ENCODE measurements around the gene ODF4. TPM values are rescaled to one million over a fixed set of nuclear protein-coding genes. Genes with fewer than 3 reads are reported as not detected.
A peak's percentile ranks its signal among the peaks of the same experiment; 100 is the strongest.

The ODF4 gene, protein sequence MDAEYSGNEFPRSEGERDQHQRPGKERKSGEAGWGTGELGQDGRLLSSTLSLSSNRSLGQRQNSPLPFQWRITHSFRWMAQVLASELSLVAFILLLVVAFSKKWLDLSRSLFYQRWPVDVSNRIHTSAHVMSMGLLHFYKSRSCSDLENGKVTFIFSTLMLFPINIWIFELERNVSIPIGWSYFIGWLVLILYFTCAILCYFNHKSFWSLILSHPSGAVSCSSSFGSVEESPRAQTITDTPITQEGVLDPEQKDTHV
- not detected in 2 replicates for total RNA-seq (2014; rRNA removed)
- not detected for polyA plus RNA-seq (2012)

GRCh38 chr17:8339540-8339939 is at the start of gene ODF4:
ODF4 (plus strand) TSS chr17:8339840; CDS start chr17:8340052, 212 bp downstream.
- no peak for DNase-seq (ENCODE audit: low read depth)

- DNase-seq (ENCODE audit: low read depth), result peak; percentile 32
Measured at GRCh38 chr17:8290043-8290442, 49.6 kb upstream of the ODF4 start.

DNA sequence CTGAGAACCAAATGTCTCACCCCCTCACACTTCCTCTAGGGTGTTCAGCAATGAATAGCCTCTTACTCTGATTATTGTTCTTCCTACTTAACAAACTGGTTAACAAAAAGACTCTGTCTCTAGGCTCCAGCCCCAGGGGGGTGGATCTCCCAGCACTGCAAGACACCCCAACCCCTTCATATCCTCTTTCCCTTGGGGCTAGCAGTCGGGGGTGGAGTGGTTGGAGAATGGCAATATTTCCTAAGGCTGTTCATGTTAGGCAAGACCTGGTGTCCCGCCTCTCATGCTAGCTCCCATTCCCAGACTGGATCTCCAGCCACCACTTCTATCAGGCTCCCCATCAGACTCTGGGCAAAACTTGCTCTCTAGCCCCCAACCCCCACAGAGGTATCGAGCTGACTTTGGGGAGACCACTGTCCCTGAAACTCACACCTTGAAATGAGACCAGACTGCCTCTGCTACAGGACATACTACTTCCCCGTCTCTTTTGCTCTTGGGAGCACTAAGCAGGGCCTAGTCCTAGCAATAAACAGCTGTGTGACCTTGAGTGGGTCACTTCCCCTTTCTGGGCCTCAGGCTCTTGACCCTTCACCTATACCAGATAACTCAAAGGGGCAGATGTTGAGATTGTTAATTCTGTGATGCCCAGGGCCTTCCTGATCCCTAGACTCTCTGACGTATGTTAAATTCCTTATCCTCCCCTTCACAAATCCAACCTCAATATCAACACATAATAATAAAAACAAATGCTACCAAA is 46.8 kb upstream of the ODF4 start:
- DNase-seq (ENCODE audit: low read depth), result no peak

DNA sequence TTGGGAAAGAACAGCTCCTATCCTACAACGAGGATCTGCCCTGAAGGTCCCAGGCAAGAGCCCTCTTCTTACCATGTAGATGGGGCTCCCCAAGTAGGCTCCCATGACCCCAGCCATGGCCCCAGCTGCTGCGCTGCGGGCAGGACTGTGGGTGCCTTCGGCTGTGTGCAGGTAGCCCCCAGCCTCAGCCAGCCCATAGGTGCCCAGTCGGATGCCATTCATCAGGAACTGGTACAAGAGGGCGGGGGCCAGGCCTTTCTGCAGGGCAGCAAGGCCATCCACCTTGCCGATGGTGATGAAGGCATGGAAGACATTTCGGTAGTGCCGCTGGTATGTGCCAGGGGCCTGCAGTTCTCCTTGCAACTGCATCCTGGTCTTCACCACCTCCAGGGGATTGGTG is 45.3 kb upstream of the ODF4 start:
- DNase-seq (ENCODE audit: low read depth), result no peak

DNA sequence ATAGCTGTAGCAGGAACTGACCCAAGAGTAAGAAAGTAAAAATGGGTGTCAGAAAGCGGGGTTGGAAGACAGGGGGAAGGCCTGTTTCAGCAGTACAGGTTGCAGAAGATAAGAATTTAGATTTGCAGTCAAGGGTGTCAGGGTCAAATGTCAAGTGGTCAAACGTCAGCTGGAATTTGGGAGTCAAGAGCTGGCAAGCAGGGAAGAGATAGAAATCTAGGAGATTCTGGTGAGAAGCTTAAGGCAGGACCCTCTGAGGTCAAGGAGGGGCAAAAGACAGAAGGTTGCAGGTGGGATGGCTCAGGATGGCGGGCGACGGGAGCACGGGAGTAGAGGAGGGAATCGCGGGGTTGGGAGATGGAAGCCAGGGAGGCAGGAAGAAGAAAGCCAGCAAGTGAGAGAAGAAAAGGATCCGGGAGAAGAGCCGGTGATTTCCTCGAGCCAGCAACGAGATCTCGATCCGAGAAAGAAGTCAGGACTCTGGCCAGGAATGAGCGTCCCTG is 44.8 kb upstream of the ODF4 start:
- no peak for DNase-seq (ENCODE audit: low read depth)

GRCh38 chr17:8300226-8300625 is 39.4 kb upstream of the ODF4 start:
- DNase-seq (ENCODE audit: low read depth), result no peak

DNA sequence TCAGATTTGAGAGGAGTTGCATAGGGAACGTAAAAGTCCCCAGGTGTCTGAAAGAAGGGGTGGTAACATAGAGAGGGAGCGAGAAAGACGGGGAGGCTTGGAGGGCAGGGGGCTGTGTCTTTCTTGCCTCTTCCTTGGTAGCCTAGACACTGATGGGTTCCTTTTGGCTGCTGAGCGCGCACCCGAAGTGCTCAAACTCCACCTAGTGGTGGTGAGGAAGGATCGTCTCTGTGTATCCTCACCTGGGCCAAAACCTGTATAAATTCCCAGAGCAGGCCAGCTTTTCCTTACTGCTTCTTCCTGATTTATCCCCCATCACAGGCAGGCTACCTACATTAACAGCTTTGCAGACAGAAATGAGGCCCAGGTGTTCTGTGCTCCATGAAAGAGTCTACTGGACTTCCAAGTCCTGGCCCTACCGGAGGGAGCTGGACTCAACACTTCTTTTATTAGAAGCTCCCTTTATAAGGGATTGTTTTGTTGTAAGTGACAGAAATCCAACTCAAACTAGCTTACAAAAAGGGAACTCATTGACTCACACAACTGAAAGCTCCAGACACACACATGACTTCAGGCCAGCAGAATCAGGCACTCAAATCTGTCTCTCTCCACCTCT is 38.9 kb upstream of the ODF4 start:
- DNase-seq (ENCODE audit: low read depth), result peak; percentile 54

DNA sequence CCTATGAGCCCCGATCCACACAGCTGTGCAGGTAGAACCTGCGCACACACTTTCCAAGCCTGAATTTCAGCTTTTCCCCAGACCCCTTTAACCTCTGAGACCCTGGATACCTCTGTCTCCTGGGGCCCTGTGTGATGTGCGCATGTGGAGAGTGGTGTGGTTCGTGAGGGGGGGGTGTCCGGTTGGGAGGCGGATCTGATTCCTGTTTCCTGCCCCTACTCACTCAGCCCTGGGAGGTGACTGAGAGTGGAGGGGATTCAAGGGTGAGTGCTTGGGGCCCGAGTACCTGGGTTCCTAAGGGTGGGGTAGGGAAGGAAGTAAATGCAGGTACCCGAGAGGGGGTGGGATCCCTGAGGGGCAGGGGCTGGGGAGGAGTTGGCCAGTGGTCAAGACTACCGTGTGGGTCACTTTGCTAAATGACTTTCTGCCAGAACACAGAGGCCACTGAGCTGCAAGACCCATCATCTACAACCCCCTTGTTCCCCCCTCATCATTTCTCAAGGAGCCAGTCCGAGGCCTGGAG is 29.0 kb upstream of the ODF4 start:
- no peak for DNase-seq (ENCODE audit: low read depth)

DNA sequence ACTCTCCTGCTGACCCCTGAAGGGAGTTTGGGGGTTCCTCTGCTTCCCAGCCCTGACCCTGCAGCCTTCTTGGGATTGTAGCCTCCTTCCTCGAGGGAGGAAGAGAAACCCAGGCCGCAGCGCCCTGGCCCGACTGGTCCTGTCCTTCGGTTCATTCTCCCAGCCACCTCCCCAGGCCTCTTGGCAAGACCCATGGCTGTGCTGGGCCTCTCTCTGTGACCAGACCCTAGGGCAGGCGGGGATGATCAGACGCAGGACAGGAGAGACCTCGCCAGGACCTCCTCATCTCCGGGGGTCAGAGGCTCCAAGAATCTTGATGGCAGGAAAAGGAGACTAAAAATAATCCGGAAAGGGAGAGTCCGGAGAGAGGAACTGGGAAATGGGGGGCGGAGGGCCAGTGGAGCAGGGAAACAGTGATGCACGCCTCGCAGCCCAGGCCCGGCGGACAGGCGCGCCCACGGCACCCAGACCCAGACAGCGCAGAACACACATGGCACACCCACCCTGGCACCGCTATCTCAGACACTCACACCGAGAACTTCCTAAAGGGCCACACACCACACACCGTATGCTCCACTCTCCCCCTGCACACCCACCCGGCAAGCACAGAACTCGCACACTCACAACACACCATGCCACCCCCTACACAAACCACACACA is 28.4 kb upstream of the ODF4 start:
- DNase-seq (ENCODE audit: low read depth), result no peak

DNA sequence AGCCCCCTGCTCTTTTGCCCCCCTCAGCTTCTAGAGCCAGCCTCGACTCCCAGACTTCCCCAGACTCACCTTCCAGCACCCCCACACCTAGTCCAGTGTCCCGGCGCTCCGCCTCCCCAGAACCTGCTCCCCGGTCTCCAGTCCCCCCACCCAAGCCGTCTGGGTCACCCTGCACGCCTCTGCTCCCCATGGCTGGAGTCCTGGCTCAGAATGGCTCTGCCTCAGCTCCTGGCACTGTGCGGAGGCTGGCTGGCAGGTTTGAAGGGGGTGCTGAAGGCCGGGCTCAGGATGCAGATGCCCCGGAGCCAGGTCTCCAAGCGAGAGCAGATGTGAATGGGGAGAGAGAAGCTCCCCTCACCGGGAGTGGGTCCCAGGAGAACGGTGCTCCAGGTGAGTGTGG is 27.4 kb upstream of the ODF4 start:
- no peak for DNase-seq (ENCODE audit: low read depth)

DNA sequence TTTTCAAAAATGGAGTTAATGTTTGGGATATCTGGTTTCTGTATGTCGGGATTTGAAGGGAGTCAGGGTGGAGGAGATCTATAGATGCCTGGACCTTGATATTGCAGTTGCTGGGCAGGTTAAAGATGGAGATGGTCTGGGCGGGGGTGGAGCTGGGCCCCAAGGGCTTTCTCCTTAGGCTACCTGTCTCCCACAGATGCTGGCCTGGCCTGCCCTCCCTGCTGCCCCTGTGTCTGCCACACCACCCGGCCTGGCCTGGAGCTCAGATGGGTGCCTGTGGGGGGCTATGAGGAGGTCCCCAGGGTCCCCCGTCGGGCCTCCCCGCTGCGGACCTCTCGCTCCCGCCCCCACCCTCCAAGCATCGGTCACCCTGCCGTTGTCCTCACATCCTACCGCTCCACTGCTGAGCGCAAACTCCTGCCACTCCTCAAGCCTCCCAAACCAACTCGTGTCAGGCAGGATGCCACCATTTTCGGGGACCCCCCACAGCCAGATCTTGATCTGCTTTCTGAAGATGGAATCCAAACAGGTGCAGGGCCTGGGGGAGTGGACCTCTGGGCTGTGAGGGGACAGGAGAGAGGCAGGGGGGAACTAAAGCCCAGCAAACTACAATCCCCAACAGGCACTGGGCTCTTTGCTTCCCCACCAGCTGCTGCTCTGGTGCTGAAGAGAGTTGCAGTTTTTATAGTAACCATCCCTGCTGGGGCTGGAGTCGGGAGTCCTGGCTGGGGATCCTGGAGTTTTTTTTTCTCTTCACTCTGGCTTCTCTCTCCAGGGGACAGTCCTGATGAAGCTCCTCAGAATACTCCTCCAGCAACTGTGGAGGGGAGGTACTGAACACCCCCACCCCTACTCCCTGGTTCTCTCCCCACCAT is 26.7 kb upstream of the ODF4 start:
- no peak for DNase-seq (ENCODE audit: low read depth)

DNA sequence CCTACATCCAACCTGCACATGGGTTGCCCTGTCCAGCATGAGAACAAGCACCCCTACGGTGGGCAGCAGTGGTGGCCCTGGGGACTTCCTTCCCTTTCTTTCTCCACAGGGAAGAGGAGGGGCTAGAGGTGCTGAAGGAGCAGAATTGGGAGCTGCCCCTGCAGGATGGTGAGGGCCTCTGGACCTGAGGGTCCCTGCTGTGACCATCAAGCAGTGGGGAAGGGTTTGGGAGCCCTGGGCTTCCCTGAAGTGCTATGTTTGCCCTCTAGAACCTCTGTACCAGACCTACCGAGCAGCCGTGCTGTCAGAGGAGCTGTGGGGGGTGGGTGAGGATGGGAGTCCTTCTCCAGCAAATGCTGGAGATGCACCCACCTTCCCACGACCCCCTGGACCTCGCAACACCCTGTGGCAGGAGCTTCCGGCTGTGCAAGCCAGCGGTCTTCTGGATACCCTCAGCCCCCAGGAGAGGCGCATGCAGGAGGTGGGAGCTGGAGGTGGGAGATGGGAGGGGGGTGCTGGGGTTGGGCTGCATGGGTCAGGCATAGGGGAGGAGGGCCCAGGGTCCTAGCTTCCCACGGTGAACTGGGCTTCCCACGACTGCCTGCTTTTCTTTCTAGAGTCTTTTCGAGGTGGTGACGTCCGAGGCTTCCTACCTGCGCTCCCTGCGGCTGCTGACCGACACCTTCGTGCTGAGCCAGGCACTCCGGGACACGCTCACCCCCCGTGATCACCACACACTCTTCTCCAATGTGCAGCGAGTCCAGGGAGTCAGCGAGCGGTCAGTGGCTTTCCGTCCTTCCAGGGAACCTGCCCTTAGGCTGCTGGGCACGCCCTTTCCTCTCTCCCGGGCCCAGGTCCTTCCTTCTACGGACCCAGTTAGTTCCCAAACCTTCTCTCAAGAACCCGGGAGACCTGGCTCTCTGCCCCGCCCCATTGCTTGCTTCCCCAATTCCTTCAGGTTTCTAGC is 24.6 kb upstream of the ODF4 start:
- no peak for DNase-seq (ENCODE audit: low read depth)

- no peak for DNase-seq (ENCODE audit: low read depth)
Measured at GRCh38 chr17:8315764-8316217, 23.8 kb upstream of the ODF4 start.

- no peak for DNase-seq (ENCODE audit: low read depth)
Measured at GRCh38 chr17:8318010-8318935, 21.4 kb upstream of the ODF4 start.

GRCh38 chr17:8320262-8320661 is 19.4 kb upstream of the ODF4 start:
- no peak for DNase-seq (ENCODE audit: low read depth)

GRCh38 chr17:8320990-8321389 is 18.6 kb upstream of the ODF4 start:
- peak; percentile 21 for DNase-seq (ENCODE audit: low read depth)

GRCh38 chr17:8322061-8322460 is 17.6 kb upstream of the ODF4 start:
- no peak for DNase-seq (ENCODE audit: low read depth)

DNA sequence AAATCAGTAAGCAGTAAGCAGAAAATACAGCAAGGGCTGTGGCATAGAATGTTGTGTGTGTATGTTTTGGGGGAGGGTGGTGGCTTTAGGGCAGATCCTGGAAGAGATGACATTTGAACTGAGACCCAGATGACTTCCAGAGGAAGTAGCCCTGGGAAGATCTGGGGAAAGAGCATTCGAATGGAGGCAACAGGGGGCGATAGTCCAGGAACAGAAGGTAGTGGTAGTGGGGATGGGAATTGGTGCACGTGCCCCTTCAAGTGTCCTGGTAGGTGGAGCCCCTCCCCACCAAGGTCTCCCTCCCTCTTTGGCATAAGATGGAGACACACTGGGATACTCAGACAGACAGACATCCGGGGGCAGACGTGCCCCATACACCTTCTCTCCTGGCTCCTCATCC is 15.5 kb upstream of the ODF4 start:
- DNase-seq (ENCODE audit: low read depth), result no peak
